ENCODE data around the gene ABHD17B. TPM values are rescaled to one million over a fixed set of nuclear protein-coding genes. Genes with fewer than 3 reads are reported as not detected.

The ABHD17B gene
- total and polyA plus RNA-seq, 10 of the 15 experiments (the other 5 are each of a cell fraction or from before 2014, with no cell fraction given): 3.5 to 21.4 (median 16.6) TPM

- TF ChIP-seq REST (IDR thresholded peaks at IDR 0.05; ENCODE audit: low read depth, low read length): no peak
- TF ChIP-seq TAF1 (IDR thresholded peaks at IDR 0.05; ENCODE audit: borderline replicate concordance, low read depth, low read length): no peak
- no peak for TF ChIP-seq IKZF1 (conservative IDR thresholded peaks at IDR 0.05)
- TF ChIP-seq CHD1 (IDR thresholded peaks at IDR 0.05; ENCODE audit: low read depth, low read length): no peak
These were observed 17.4 kb upstream of the ABHD17B start (continued) for GRCh38 chr9:71928376-71928775.

GRCh38 chr9:71925834-71926233 lies 14.8 kb upstream of the ABHD17B start:
- Histone ChIP-seq H4K20me1 (ENCODE audit: control insufficient read depth, insufficient read depth) (no peaks in the 10 kb centered on the region), H2AFZ (ENCODE audit: control insufficient read depth, low read depth, low read length) (no peak overlapping the region), H3K4me1 (ENCODE audit: control insufficient read depth, insufficient read depth, low read length) (no peaks in the 10 kb centered on the region), H3K9me3 (replicated peaks; ENCODE audit: control insufficient read depth, insufficient read depth, low read length) (peaks cover 2% of the 10 kb centered on the region; the same call in 2 of the 3 replicates), H3K4me2 (ENCODE audit: control insufficient read depth, insufficient read depth) (no peak overlapping the region), H3K27ac (ENCODE audit: control insufficient read depth, insufficient read depth) (no peak overlapping the region), H3K79me2 (ENCODE audit: control insufficient read depth, insufficient read depth, low read length) (peaks cover 9% of the 10 kb centered on the region), H3K4me3 (no peak overlapping the region), H3K9ac (ENCODE audit: control insufficient read depth, insufficient read depth, low read length) (no peak overlapping the region), H3K27me3 (replicated peaks in 1 of 2; ENCODE audit: control insufficient read depth in 2 of 2, insufficient read depth in 2 of 2, low read length in 1 of 2) (no peaks in the 10 kb centered on the region), H3K36me3 (ENCODE audit: control insufficient read depth in 2 of 2, insufficient read depth in 2 of 2, low read length in 1 of 2) (no peaks in the 10 kb centered on the region)
- intact Hi-C loops (cut with micrococcal nuclease; ENCODE audit: unreplicated experiment): no loop called here
- in situ Hi-C loops (cut with MboI): no loop called here
- BruUV-seq (replicated peaks): TSS peak; percentile 24
- TF ChIP-seq RAD51 (IDR thresholded peaks at IDR 0.05) (no peak), ZZZ3 (IDR thresholded peaks at IDR 0.05; ENCODE audit: control insufficient read depth, insufficient read length, low read depth) (no peak), SMARCA5 (IDR thresholded peaks at IDR 0.05) (no peak), HSF1 (IDR thresholded peaks at IDR 0.05; ENCODE audit: low read depth, low read length) (no peak), PAX8 (IDR thresholded peaks at IDR 0.05) (no peak), ZBTB4 (CRISPR knock-in tag; IDR thresholded peaks at IDR 0.05) (no peak), ASH2L (IDR thresholded peaks at IDR 0.05; ENCODE audit: borderline replicate concordance, low read depth) (no peak), TCF3 (IDR thresholded peaks at IDR 0.05; ENCODE audit: borderline replicate concordance, insufficient read depth, low read depth, low read length) (no peak), TBL1XR1 (IDR thresholded peaks at IDR 0.05; ENCODE audit: low read depth, low read length) (no peak), RELA (IDR thresholded peaks at IDR 0.05; ENCODE audit: borderline replicate concordance, partially characterized antibody) (no peak), YBX1 (IDR thresholded peaks at IDR 0.05) (no peak), ZSCAN29 (IDR thresholded peaks at IDR 0.05) (no peak)
- FAIRE-seq (no peak), DNase-seq (ENCODE audit: low read depth, low spot score) (no peak), ATAC-seq (no peak)
- ChIA-PET POLR2A (interaction anchor here (0.6 to 1.5 kb wide), 3 partner anchors 12 to 58 kb away, joined by 4 to 6 read pairs (median 4); no protein-coding TSS in a partner anchor), SMC1A (ENCODE audit: uncharacterized antibody, unreplicated experiment) (interaction anchor here (0.8 to 9.9 kb wide), 3 partner anchors 11 to 29 kb away, joined by 5 to 77 read pairs (median 5); partner anchors contain the start of genes ABHD17B and C9orf85), CTCF (interaction anchor here (0.6 to 1.9 kb wide), 7 partner anchors 11 to 118 kb away, joined by 3 to 6 read pairs (median 3); partner anchors contain the start of genes ABHD17B and C9orf85), RAD21 (ENCODE audit: unreplicated experiment) (interaction anchor here (1.3 to 2.2 kb wide), 3 partner anchors 8 to 99 kb away, joined by 4 to 6 read pairs (median 5); no protein-coding TSS in a partner anchor)
